Fibroblast of lung (primary cell): ENCODE data around the gene FIS1.

ENCODE experiments used
- CTCF ChIP-seq, 2 donors: IDR thresholded peaks in 1 of 2; conservative IDR thresholded peaks in 1 of 2; 1 replicate in 1 of 2; 2 replicates in 1 of 2; pipeline ENCODE4 v1.5.1; 2011 to 2012; ENCODE audit warnings: low read length in 2 of 2, control low read depth in 1 of 2, inconsistent platforms in 1 of 2, low read depth in 1 of 2, mild to moderate bottlenecking in 1 of 2
- EZH2 ChIP-seq: IDR thresholded peaks from 2 replicates; pipeline ENCODE4 v1.5.1; 2012; ENCODE audit warnings: low read length, control low read depth, mild to moderate bottlenecking; ENCODE audit errors: missing control alignments

GRCh38 chr7:101208794-101209193, 36.1 kb downstream of the FIS1 start:
- TF ChIP-seq CTCF (conservative IDR thresholded peaks at IDR 0.05 in 1 of 2, IDR thresholded peaks at IDR 0.05 in 1 of 2; ENCODE audit: low read depth in 1 of 2, low read length in 2 of 2), result no peak
- TF ChIP-seq EZH2, result no peak
